ENCODE results near the gene ZBTB26.
A peak's percentile ranks its signal among the peaks of the same experiment; 100 is the strongest.
"Not testable (repeated sequence)": the region's sequence is repeated elsewhere in the genome, so short reads cannot be mapped to it uniquely, and the experiment has no call there.

Gene ZBTB26

GRCh38 chr9:122904823-122905710, 26.2 kb downstream of the ZBTB26 start, which contains the start of gene RC3H2:
TSS of gene RC3H2 (minus strand) at chr9:122905359. CDS start at chr9:122897509, 7,850 bp downstream.
- peak; percentile 92 for TF ChIP-seq POLR2A (IDR thresholded peaks at IDR 0.05; ENCODE audit: low read depth, low read length)
- FAIRE-seq = peak; percentile 100
- peak; percentile 97 for DNase-seq (ENCODE audit: insufficient read length, low spot score)

- FAIRE-seq (peak; percentile 96), DNase-seq (ENCODE audit: insufficient read length, low spot score) (peak; percentile 61)
- TF ChIP-seq POLR2A (IDR thresholded peaks at IDR 0.05; ENCODE audit: low read depth, low read length) = no peak; the same call in 1 of the 2 replicates
Measured at GRCh38 chr9:122904466-122904822, 26.9 kb downstream of the ZBTB26 start.

- FAIRE-seq = peak; percentile 89
Measured at GRCh38 chr9:122900791-122901190, 30.5 kb downstream of the ZBTB26 start.

GRCh38 chr9:122897969-122898368, 33.3 kb downstream of the ZBTB26 start:
- FAIRE-seq (peak; percentile 95), DNase-seq (ENCODE audit: insufficient read length, low spot score) (no peak)
- TF ChIP-seq POLR2A (IDR thresholded peaks at IDR 0.05; ENCODE audit: low read depth, low read length) = no peak

More at GRCh38 chr9:122900791-122901190, 30.5 kb downstream of the ZBTB26 start:
- no peak for TF ChIP-seq POLR2A (IDR thresholded peaks at IDR 0.05; ENCODE audit: low read depth, low read length)
- DNase-seq (ENCODE audit: insufficient read length, low spot score) = no peak

- no peak for TF ChIP-seq POLR2A (IDR thresholded peaks at IDR 0.05; ENCODE audit: low read depth, low read length)
- DNase-seq (ENCODE audit: insufficient read length, low spot score) (no peak), FAIRE-seq (peak; percentile 66)
Measured at GRCh38 chr9:122888480-122888879, 42.8 kb downstream of the ZBTB26 start.

GRCh38 chr9:122883125-122883524, 48.2 kb downstream of the ZBTB26 start:
- TF ChIP-seq POLR2A (IDR thresholded peaks at IDR 0.05; ENCODE audit: low read depth, low read length) = no peak
- peak; percentile 87 for FAIRE-seq
- DNase-seq (ENCODE audit: insufficient read length, low spot score) = no peak

- no peak for FAIRE-seq
- DNase-seq (ENCODE audit: insufficient read length, low spot score) = no peak
- TF ChIP-seq POLR2A (IDR thresholded peaks at IDR 0.05; ENCODE audit: low read depth, low read length) = no peak
Measured at GRCh38 chr9:122879443-122879842, 51.9 kb downstream of the ZBTB26 start.

- FAIRE-seq = no peak
Measured at GRCh38 chr9:122875523-122875922, 55.8 kb downstream of the ZBTB26 start.

GRCh38 chr9:122867276-122867675, 64.0 kb downstream of the ZBTB26 start:
- not testable (repeated sequence) for FAIRE-seq; DNase-seq (ENCODE audit: insufficient read length, low spot score)

More at GRCh38 chr9:122875523-122875922, 55.8 kb downstream of the ZBTB26 start:
- TF ChIP-seq POLR2A (IDR thresholded peaks at IDR 0.05; ENCODE audit: low read depth, low read length) = no peak
- no peak for DNase-seq (ENCODE audit: insufficient read length, low spot score)

GRCh38 chr9:122866079-122866478, 65.2 kb downstream of the ZBTB26 start:
- FAIRE-seq (no peak), DNase-seq (ENCODE audit: insufficient read length, low spot score) (no peak)
- no peak for TF ChIP-seq POLR2A (IDR thresholded peaks at IDR 0.05; ENCODE audit: low read depth, low read length)

All from H54 (cell line).